HG03095 (cell line): ENCODE measurements around the gene CCDC88B.

Source experiments
- ATAC-seq: cut with Tn5 transposase; IDR thresholded peaks from one replicate; pipeline ENCODE4 v1.9.1; 2021; ENCODE audit warnings: moderate library complexity; ENCODE audit not compliant: unreplicated experiment

Gene CCDC88B

GRCh38 chr11:64382047-64382446, 42.0 kb downstream of the CCDC88B start:
- ATAC-seq: no peak

GRCh38 chr11:64382586-64382985, 42.6 kb downstream of the CCDC88B start:
- no peak for ATAC-seq

- ATAC-seq: no peak
These were observed 43.6 kb downstream of the CCDC88B start for GRCh38 chr11:64383580-64383979.

- no peak for ATAC-seq
These were observed 44.2 kb downstream of the CCDC88B start for GRCh38 chr11:64384028-64384737.

GRCh38 chr11:64384981-64385944, 45.3 kb downstream of the CCDC88B start:
- ATAC-seq: no peak

GRCh38 chr11:64385945-64386704, 46.1 kb downstream of the CCDC88B start:
- ATAC-seq: no peak

GRCh38 chr11:64387916-64388315, 47.9 kb downstream of the CCDC88B start:
- ATAC-seq: no peak

GRCh38 chr11:64388894-64389293, 48.9 kb downstream of the CCDC88B start:
- no peak for ATAC-seq

GRCh38 chr11:64389851-64390250, 49.8 kb downstream of the CCDC88B start:
- ATAC-seq: no peak

- ATAC-seq: no peak
These were observed 50.6 kb downstream of the CCDC88B start for GRCh38 chr11:64390558-64390957.

GRCh38 chr11:64391839-64392238, 51.8 kb downstream of the CCDC88B start:
- no peak for ATAC-seq

GRCh38 chr11:64395545-64396078, 55.6 kb downstream of the CCDC88B start:
- no peak for ATAC-seq

GRCh38 chr11:64396079-64396591, 56.1 kb downstream of the CCDC88B start:
- ATAC-seq: no peak

GRCh38 chr11:64400102-64400501, 60.1 kb downstream of the CCDC88B start:
- ATAC-seq: no peak

- ATAC-seq: no peak
These were observed 60.7 kb downstream of the CCDC88B start for GRCh38 chr11:64400667-64401066.

GRCh38 chr11:64401775-64402174, 61.8 kb downstream of the CCDC88B start:
- ATAC-seq: no peak

- no peak for ATAC-seq
These were observed 63.1 kb downstream of the CCDC88B start for GRCh38 chr11:64403106-64403505.

GRCh38 chr11:64406221-64406946, 66.4 kb downstream of the CCDC88B start:
- no peak for ATAC-seq
